ENCODE results near the gene COL27A1.

DNA sequence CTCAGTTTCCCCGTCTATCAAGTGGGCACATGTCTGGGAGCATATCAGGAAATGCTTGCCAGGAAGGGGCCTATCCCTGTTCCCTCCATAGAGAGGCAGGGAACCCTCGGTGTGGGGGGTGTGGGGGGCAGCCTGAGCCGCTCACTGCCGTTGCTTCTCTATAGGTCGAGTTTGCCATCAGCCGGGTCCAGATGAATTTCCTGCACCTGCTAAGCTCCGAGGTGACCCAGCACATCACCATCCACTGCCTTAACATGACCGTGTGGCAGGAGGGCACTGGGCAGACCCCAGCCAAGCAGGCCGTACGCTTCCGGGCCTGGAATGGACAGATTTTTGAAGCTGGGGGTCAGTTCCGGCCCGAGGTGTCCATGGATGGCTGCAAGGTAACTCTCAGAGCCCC lies 153.8 kb downstream of the COL27A1 start:
- TF ChIP-seq, protein P1, sequence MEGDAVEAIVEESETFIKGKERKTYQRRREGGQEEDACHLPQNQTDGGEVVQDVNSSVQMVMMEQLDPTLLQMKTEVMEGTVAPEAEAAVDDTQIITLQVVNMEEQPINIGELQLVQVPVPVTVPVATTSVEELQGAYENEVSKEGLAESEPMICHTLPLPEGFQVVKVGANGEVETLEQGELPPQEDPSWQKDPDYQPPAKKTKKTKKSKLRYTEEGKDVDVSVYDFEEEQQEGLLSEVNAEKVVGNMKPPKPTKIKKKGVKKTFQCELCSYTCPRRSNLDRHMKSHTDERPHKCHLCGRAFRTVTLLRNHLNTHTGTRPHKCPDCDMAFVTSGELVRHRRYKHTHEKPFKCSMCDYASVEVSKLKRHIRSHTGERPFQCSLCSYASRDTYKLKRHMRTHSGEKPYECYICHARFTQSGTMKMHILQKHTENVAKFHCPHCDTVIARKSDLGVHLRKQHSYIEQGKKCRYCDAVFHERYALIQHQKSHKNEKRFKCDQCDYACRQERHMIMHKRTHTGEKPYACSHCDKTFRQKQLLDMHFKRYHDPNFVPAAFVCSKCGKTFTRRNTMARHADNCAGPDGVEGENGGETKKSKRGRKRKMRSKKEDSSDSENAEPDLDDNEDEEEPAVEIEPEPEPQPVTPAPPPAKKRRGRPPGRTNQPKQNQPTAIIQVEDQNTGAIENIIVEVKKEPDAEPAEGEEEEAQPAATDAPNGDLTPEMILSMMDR (conservative IDR thresholded peaks at IDR 0.05; ENCODE audit: low read length) = no peak
- no peak for TF ChIP-seq EZH2phosphoT487 (IDR thresholded peaks at IDR 0.05; ENCODE audit: borderline replicate concordance, low read depth, low read length)
